ENCODE measurements around the gene FAM174C. TPM values are rescaled to one million over a fixed set of nuclear protein-coding genes. Genes with fewer than 3 reads are reported as not detected.
A peak's percentile ranks its signal among the peaks of the same experiment; 100 is the strongest.

The FAM174C gene
- 123 and 124 TPM in 2 replicates for total RNA-seq

DNA sequence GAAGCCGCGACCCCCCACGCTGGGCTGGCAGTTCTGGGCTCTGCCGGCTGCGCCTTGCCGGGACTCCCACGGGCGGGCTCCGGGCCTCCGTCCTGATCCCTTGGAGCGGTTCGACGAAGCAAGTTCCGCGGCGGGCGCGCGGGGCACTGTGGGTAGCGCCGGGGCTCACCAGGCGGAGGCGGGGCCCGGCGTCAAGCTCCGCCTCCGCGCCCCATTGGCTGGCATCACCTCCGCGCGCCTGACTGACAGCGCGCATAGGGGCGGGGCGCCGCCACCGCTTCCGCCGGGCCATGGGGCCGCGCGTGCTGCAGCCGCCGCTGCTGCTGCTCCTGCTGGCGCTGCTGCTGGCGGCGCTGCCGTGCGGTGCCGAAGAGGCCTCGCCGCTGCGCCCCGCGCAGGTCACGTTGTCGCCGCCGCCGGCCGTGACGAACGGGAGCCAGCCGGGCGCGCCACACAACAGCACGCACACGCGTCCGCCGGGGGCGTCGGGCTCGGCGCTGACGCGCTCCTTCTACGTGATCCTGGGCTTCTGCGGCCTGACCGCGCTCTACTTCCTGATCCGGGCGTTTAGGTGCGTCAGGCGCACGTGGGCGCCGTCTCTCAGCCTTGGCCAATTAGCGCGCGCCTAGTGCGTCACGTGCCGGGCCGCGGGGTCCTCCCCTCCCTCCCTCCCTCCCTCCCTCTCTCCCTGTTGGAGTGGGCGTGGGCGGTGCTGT lies at the start of gene FAM174C:
TSS of gene FAM174C (plus strand) at position 271 of the 716 bp plus-strand sequence. CDS start at position 291, 20 bp downstream.
- peak within 1 kb of the TSS; percentile 85 for H3K4me3 ChIP-seq (ENCODE audit: low read depth, low read length)
- no peak for TF ChIP-seq CTCF (conservative IDR thresholded peaks at IDR 0.05; ENCODE audit: low read depth, low read length)
- DNase-seq (ENCODE audit: low read depth) = peak; percentile 66

GRCh38 chr19:1226227-1226518 lies 49.2 kb upstream of the FAM174C start:
- TF ChIP-seq CTCF (conservative IDR thresholded peaks at IDR 0.05; ENCODE audit: low read depth, low read length) = no peak
- DNase-seq (ENCODE audit: low read depth) = no peak
- no peak overlapping the region for H3K4me3 ChIP-seq (ENCODE audit: low read depth, low read length)

DNA sequence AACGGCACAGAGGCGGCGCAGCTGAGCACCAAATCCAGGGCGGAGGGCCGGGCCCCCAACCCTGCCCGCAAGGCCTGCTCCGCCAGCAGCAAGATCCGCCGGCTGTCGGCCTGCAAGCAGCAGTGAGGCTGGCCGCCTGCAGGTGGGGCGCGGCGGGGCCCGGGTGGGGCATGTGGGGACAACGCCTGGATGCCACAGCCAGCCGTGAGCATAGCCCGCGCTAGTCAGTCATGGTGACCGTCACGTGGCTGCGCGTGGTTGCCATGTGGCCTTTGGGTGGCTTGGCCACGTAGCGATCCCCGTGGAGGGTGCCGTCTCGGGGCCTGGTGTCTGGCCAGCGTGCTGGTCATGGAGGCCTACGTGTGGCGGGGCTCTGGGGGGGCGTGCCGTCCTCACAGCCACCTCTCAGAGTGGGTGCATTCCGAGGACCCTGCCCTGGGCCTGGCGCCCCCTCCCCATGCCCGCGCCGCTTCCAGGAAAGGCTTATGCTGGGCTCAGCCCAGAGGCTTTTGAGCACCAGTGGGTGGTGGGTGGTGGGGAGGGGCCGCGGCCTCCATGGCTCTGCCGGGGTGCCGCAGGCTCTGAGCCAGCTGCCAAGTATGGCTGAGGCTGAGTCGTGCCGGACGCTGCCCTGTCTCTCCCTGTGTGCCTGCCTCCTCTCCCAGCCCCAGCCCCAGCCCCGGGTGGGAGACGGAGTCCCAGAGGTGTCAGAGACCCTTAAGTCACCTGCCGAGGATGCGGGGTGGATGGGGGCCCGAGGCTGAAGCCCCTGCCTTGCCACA lies 48.6 kb upstream of the FAM174C start:
- no peak for TF ChIP-seq CTCF (conservative IDR thresholded peaks at IDR 0.05; ENCODE audit: low read depth, low read length)
- DNase-seq (ENCODE audit: low read depth) = no peak
- no peak overlapping the region for H3K4me3 ChIP-seq (ENCODE audit: low read depth, low read length)

- DNase-seq (ENCODE audit: low read depth) = no peak
- H3K4me3 ChIP-seq (ENCODE audit: low read depth, low read length) = no peak overlapping the region
- TF ChIP-seq CTCF (conservative IDR thresholded peaks at IDR 0.05; ENCODE audit: low read depth, low read length) = no peak
Observed at GRCh38 chr19:1227304-1228054, 47.9 kb upstream of the FAM174C start.

- TF ChIP-seq CTCF (conservative IDR thresholded peaks at IDR 0.05; ENCODE audit: low read depth, low read length) = no peak
- DNase-seq (ENCODE audit: low read depth) = no peak
- no peak overlapping the region for H3K4me3 ChIP-seq (ENCODE audit: low read depth, low read length)
Observed at GRCh38 chr19:1228161-1228957, 47.0 kb upstream of the FAM174C start.

DNA sequence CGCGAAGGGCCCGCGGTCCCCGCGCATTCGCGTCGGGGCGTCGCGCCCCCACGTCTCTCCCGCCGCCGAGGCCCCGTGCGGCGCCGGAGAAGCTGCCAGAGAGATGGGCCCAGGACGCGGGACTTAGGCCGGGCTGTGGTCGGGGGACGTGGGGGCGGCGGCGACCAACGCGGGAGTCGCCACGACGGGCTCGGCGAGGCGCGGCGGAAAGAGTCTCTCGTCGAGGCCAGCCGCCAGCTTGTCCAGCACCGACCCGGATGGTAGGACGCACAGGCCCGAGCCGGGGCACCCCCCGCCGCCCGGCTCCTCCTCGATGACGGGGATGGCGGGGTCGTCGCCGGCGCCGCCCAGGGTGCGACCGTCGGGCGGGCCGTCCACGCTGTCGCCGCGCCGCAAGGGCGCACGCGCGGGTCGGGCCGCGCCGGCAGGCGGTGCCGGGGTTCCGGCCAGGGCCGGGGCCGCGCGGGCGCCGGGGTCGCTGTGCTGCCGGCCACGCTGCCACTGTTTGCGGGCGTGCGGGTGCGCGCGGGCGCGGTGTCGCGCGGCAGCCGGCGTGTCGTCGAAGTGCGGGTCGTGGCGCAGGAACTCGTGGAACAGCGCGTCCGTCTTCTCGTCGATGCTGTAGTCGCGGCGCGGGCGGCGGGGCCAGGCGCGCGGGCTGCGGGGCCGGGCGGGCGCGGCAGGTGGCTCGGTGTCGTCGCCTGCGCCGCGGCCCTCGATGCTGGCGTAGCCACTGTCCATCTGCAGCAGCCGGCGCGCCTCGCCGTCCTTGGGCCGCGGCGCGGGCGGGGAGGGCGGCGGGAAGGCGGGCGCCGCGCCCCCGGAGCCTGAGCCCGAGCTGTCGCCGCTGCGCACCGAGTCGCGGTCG lies 46.0 kb upstream of the FAM174C start:
- no peak overlapping the region for H3K4me3 ChIP-seq (ENCODE audit: low read depth, low read length)
- no peak for TF ChIP-seq CTCF (conservative IDR thresholded peaks at IDR 0.05; ENCODE audit: low read depth, low read length)
- no peak for DNase-seq (ENCODE audit: low read depth)

Measured in epithelial cell of proximal tubule (primary cell).